Measurements from ENCODE around the gene ATP10B. TPM values are rescaled to one million over a fixed set of nuclear protein-coding genes. Genes with fewer than 3 reads are reported as not detected.
A peak's percentile ranks its signal among the peaks of the same experiment; 100 is the strongest.
"Not testable (repeated sequence)": the region's sequence is repeated elsewhere in the genome, so short reads cannot be mapped to it uniquely, and the experiment has no call there.

The ATP10B gene
- total RNA-seq, 1 experiment from 2014 or later, result 10.4 TPM

- DNase-seq (ENCODE audit: low spot score), result no peak
These were observed 94.8 kb downstream of the ATP10B start for GRCh38 chr5:160757194-160757593.

- DNase-seq (ENCODE audit: low spot score), result no peak
These were observed 100.9 kb downstream of the ATP10B start for GRCh38 chr5:160750938-160751657.

- no peak for DNase-seq (ENCODE audit: low spot score)
These were observed 102.3 kb downstream of the ATP10B start for GRCh38 chr5:160749682-160750081.

- no peak for DNase-seq (ENCODE audit: low spot score)
These were observed 103.0 kb downstream of the ATP10B start for GRCh38 chr5:160749026-160749425.

- DNase-seq (ENCODE audit: low spot score), result no peak
These were observed 104.0 kb downstream of the ATP10B start for GRCh38 chr5:160747987-160748386.

- no peak for DNase-seq (ENCODE audit: low spot score)
These were observed 104.5 kb downstream of the ATP10B start for GRCh38 chr5:160747559-160747958.

GRCh38 chr5:160744268-160745101, 107.5 kb downstream of the ATP10B start:
- no peak for DNase-seq (ENCODE audit: low spot score)

- no peak for DNase-seq (ENCODE audit: low spot score)
These were observed 109.0 kb downstream of the ATP10B start for GRCh38 chr5:160743027-160743426.

GRCh38 chr5:160742446-160742845, 109.6 kb downstream of the ATP10B start:
- DNase-seq (ENCODE audit: low spot score), result no peak

- no peak for DNase-seq (ENCODE audit: low spot score)
These were observed 124.6 kb downstream of the ATP10B start for GRCh38 chr5:160727296-160727997.

GRCh38 chr5:160726721-160727120, 125.3 kb downstream of the ATP10B start:
- no peak for DNase-seq (ENCODE audit: low spot score)

GRCh38 chr5:160720822-160721221, 131.2 kb downstream of the ATP10B start:
- DNase-seq (ENCODE audit: low spot score), result no peak

- DNase-seq (ENCODE audit: low spot score), result not testable (repeated sequence)
These were observed 136.5 kb downstream of the ATP10B start for GRCh38 chr5:160715508-160715907.

GRCh38 chr5:160703547-160704189, 148.3 kb downstream of the ATP10B start:
- DNase-seq (ENCODE audit: low spot score), result no peak

- no peak for DNase-seq (ENCODE audit: low spot score)
These were observed 149.1 kb downstream of the ATP10B start for GRCh38 chr5:160702934-160703333.

GRCh38 chr5:160702311-160702803, 149.7 kb downstream of the ATP10B start:
- DNase-seq (ENCODE audit: low spot score), result no peak

- no peak for DNase-seq (ENCODE audit: low spot score)
These were observed 150.6 kb downstream of the ATP10B start for GRCh38 chr5:160701403-160701802.

- peak; percentile 67 for DNase-seq (ENCODE audit: low spot score)
These were observed 152.7 kb downstream of the ATP10B start for GRCh38 chr5:160699301-160699700.

GRCh38 chr5:160697281-160697680, 154.7 kb downstream of the ATP10B start:
- no peak for DNase-seq (ENCODE audit: low spot score)

GRCh38 chr5:160694896-160695295, 157.1 kb downstream of the ATP10B start:
- no peak for DNase-seq (ENCODE audit: low spot score)

- peak; percentile 49 for DNase-seq (ENCODE audit: low spot score)
These were observed 158.1 kb downstream of the ATP10B start for GRCh38 chr5:160693831-160694465.
